HepG2 (cell line): ENCODE data around the gene LDLRAD4. TPM values are rescaled to one million over a fixed set of nuclear protein-coding genes. Genes with fewer than 3 reads are reported as not detected.

Experiments used
- CHCHD3 ChIP-seq: sonication (generic); formaldehyde crosslinking; IDR thresholded peaks from 2 replicates; pipeline ENCODE4 v1.8.0; 2022; ENCODE audit warnings: mild to moderate bottlenecking, missing genetic modification reagents, moderate library complexity
- CREB1 ChIP-seq, 2 experiments: fragments of 450-650 bp in 1 of 2; IDR thresholded peaks; 2 replicates each; pipeline ENCODE4 v1.6.1; 2016 to 2017; ENCODE audit warnings: control low read depth in 1 of 2, mild to moderate bottlenecking in 1 of 2, missing compliant biosample characterization in 1 of 2, missing genetic modification characterization in 1 of 2
- ELF4 ChIP-seq: sonication (generic); formaldehyde crosslinking; IDR thresholded peaks from 2 replicates; pipeline ENCODE4 v1.5.0; 2020; ENCODE audit warnings: missing genetic modification reagents, mild to moderate bottlenecking, moderate library complexity, borderline replicate concordance
- HDAC6 ChIP-seq: fragments of 200-600 bp; sonication (generic); IDR thresholded peaks from 2 replicates; pipeline ENCODE4 v1.7.0; 2017; ENCODE audit warnings: mild to moderate bottlenecking, antibody characterized with exemption, low read length, low read depth
- HIVEP1 ChIP-seq: sonication (generic); formaldehyde crosslinking; IDR thresholded peaks from 2 replicates; pipeline ENCODE4 v1.4.0; 2020; ENCODE audit warnings: mild to moderate bottlenecking, missing genetic modification reagents
- HNF4G ChIP-seq, 2 experiments: sonication (generic) in 1 of 2; formaldehyde crosslinking in 1 of 2; IDR thresholded peaks; 2 replicates each; pipeline versions ENCODE4 v1.4.0 to v1.6.1; 2011 to 2020; ENCODE audit warnings: borderline replicate concordance in 2 of 2, low read depth in 2 of 2, mild to moderate bottlenecking in 2 of 2, low read length in 1 of 2, missing genetic modification reagents in 1 of 2, moderate library complexity in 1 of 2
- LCORL ChIP-seq, 2 experiments: fragments of 450-650 bp in 1 of 2; sonication (generic) in 1 of 2; formaldehyde crosslinking in 1 of 2; IDR thresholded peaks; 2 replicates each; pipeline versions ENCODE4 v1.5.0 to v1.6.1; 2017 to 2020; ENCODE audit warnings: antibody characterized with exemption in 1 of 2, missing genetic modification reagents in 1 of 2
- RCOR2 ChIP-seq: IDR thresholded peaks from 2 replicates; pipeline ENCODE4 v1.6.1; 2016; ENCODE audit warnings: missing biosample characterization, missing genetic modification reagents
- SALL2 ChIP-seq: sonication (generic); formaldehyde crosslinking; IDR thresholded peaks from 2 replicates; pipeline ENCODE4 v1.8.1; 2023; ENCODE audit warnings: mild to moderate bottlenecking, missing genetic modification reagents, inconsistent platforms
- TCF7 ChIP-seq: sonication (generic); IDR thresholded peaks from 2 replicates; pipeline ENCODE4 v1.6.1; 2016; ENCODE audit warnings: antibody characterized with exemption, low read depth
- ZBTB26 ChIP-seq: IDR thresholded peaks from 2 replicates; pipeline ENCODE4 v1.6.1; 2016; ENCODE audit warnings: missing compliant biosample characterization, missing genetic modification reagents, borderline replicate concordance
- ZBTB3 ChIP-seq: sonication (generic); formaldehyde crosslinking; IDR thresholded peaks from 2 replicates; pipeline ENCODE4 v1.4.0; 2020; ENCODE audit warnings: low read depth, mild to moderate bottlenecking, moderate library complexity, missing genetic modification reagents, borderline replicate concordance
- ZNF17 ChIP-seq: sonication (generic); formaldehyde crosslinking; IDR thresholded peaks from 2 replicates; pipeline ENCODE4 v1.5.0; 2020; ENCODE audit warnings: mild to moderate bottlenecking, missing genetic modification reagents
- ZNF329 ChIP-seq: sonication (generic); formaldehyde crosslinking; IDR thresholded peaks from 2 replicates; pipeline ENCODE4 v1.9.0; 2021; ENCODE audit warnings: low read depth, mild to moderate bottlenecking, missing genetic modification reagents
- ZNF557 ChIP-seq: sonication (generic); formaldehyde crosslinking; IDR thresholded peaks from 2 replicates; pipeline ENCODE4 v1.4.0; 2020; ENCODE audit warnings: missing genetic modification reagents
- ZNF574 ChIP-seq: sonication (generic); formaldehyde crosslinking; IDR thresholded peaks from 2 replicates; pipeline ENCODE4 v1.4.0; 2020; ENCODE audit warnings: missing genetic modification reagents
- ZNF607 ChIP-seq: sonication (generic); formaldehyde crosslinking; IDR thresholded peaks from 2 replicates; pipeline ENCODE4 v1.5.1; 2020; ENCODE audit warnings: missing genetic modification reagents, mild to moderate bottlenecking, borderline replicate concordance
- ZNF709 ChIP-seq: sonication (generic); formaldehyde crosslinking; IDR thresholded peaks from 2 replicates; pipeline ENCODE4 v1.5.0; 2020; ENCODE audit warnings: mild to moderate bottlenecking, missing genetic modification reagents
- ZNF710 ChIP-seq: sonication (generic); formaldehyde crosslinking; IDR thresholded peaks from 2 replicates; pipeline ENCODE4 v1.5.0; 2020; ENCODE audit warnings: mild to moderate bottlenecking, missing genetic modification reagents, borderline replicate concordance
- ZNF891 ChIP-seq: sonication (generic); formaldehyde crosslinking; IDR thresholded peaks from 2 replicates; pipeline ENCODE4 v1.5.0; 2020; ENCODE audit warnings: mild to moderate bottlenecking, missing genetic modification reagents
- polyA plus RNA-seq, 8 experiments: library from polyadenylated mRNA; depleted of rRNA in 3 of 8; stranded (reverse) in 7 of 8; unstranded in 1 of 8; fragments of >200 nt; fragmentation: Illumina TruSeq in 4 of 8; extraction: Trizol in 4 of 8; gene quantifications; 2 replicates each; pipeline versions ENCODE4 v1.2.1 to v1.2.3, GENCODE V29; 2011 to 2016; ENCODE audit warnings: low read depth in 4 of 8, missing spikeins in 1 of 8, mixed read lengths in 1 of 8; ENCODE audit not compliant: insufficient read depth in 1 of 8
- total RNA-seq, 5 experiments: library from RNA; depleted of rRNA; stranded (reverse); fragments of >200 nt; fragmentation: Illumina TruSeq; extraction: Trizol; gene quantifications; 2 replicates each; pipeline ENCODE4 v1.2.3, GENCODE V29; 2016; ENCODE audit warnings: low read depth in 1 of 5
- TF ChIP-seq, protein P1 (sequence below): sonication (generic); formaldehyde crosslinking; IDR thresholded peaks from 2 replicates; pipeline ENCODE4 v1.5.0; 2020; ENCODE audit warnings: missing genetic modification reagents
- TF ChIP-seq, protein P2 (sequence below): sonication (generic); formaldehyde crosslinking; IDR thresholded peaks from 2 replicates; pipeline ENCODE4 v1.4.0; 2020; ENCODE audit warnings: missing genetic modification reagents

The LDLRAD4 gene
- total and polyA plus RNA-seq, 2 of the 13 experiments (the other 11 are each of a cell fraction or from before 2014, with no cell fraction given), result 13.6 to 20.9 TPM

DNA sequence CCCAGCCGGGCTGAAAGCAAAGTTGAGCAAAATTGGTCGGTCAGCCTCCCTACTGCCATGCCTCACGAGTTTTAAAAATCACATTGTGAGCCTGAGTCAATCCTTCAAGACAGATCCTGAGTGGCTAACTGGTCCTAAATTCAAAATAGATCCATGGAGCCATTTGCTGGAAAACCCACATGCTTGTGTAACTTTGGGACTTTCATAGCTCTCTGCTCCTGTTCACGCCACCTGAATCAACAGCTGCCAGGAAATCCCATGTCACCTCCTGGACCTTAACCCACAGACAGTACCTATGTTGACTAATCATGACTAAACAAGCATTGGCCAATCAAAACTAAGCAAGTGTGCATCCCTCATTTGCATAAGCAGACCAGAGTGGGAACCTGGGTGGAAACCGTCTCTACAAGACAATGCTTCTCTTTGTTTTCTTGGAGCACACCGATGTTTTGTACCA, 42.8 kb upstream of the LDLRAD4 start (continued):
- 0 out of 2 replicates have a peak, but pooled peaks have one; percentile 17 for TF ChIP-seq ZNF574 (CRISPR knock-in tag)
- TF ChIP-seq TCF7, result no peak
- no peak for TF ChIP-seq ZNF557 (CRISPR knock-in tag)
- TF ChIP-seq, protein P1, sequence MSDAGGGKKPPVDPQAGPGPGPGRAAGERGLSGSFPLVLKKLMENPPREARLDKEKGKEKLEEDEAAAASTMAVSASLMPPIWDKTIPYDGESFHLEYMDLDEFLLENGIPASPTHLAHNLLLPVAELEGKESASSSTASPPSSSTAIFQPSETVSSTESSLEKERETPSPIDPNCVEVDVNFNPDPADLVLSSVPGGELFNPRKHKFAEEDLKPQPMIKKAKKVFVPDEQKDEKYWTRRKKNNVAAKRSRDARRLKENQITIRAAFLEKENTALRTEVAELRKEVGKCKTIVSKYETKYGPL, result no peak; the same call in 1 of the 2 replicates
- no peak for TF ChIP-seq ZNF709 (CRISPR knock-in tag)
- peak; percentile 74 for TF ChIP-seq CREB1 (IDR thresholded peaks at IDR 0.05)
- peak; percentile 88 for TF ChIP-seq CREB1 (CRISPR knock-in tag; IDR thresholded peaks at IDR 0.05)
- TF ChIP-seq, protein P2, sequence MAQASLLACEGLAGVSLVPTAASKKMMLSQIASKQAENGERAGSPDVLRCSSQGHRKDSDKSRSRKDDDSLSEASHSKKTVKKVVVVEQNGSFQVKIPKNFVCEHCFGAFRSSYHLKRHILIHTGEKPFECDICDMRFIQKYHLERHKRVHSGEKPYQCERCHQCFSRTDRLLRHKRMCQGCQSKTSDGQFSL, result no peak
- peak; percentile 94 for TF ChIP-seq HNF4G (IDR thresholded peaks at IDR 0.05; ENCODE audit: borderline replicate concordance, low read depth, low read length)
- TF ChIP-seq HNF4G (CRISPR knock-in tag; IDR thresholded peaks at IDR 0.05; ENCODE audit: borderline replicate concordance, low read depth), result peak; percentile 70; the same call in 1 of the 2 replicates
- TF ChIP-seq RCOR2 (CRISPR knock-in tag), result peak; percentile 48; the same call in 1 of the 2 replicates
- peak; percentile 93 for TF ChIP-seq HIVEP1 (CRISPR knock-in tag)
- TF ChIP-seq SALL2 (CRISPR knock-in tag), result no peak
- TF ChIP-seq ZBTB26 (CRISPR knock-in tag), result peak; percentile 58; the same call in 1 of the 2 replicates
- no peak for TF ChIP-seq ZNF329 (CRISPR knock-in tag)
- TF ChIP-seq ZNF891, result no peak
- peak; percentile 61; the same call in 1 of the 2 replicates for TF ChIP-seq ZNF607 (CRISPR knock-in tag)
- TF ChIP-seq LCORL (IDR thresholded peaks at IDR 0.05), result peak; percentile 82
- peak; percentile 74 for TF ChIP-seq LCORL (CRISPR knock-in tag; IDR thresholded peaks at IDR 0.05)
- TF ChIP-seq ELF4 (CRISPR knock-in tag), result no peak
- TF ChIP-seq ZBTB3 (CRISPR knock-in tag), result no peak
- TF ChIP-seq HDAC6, result no peak
- no peak for TF ChIP-seq ZNF710 (CRISPR knock-in tag)
- no peak for TF ChIP-seq ZNF17 (CRISPR knock-in tag)
- no peak for TF ChIP-seq CHCHD3
